ENCODE measurements around the gene PNMT. TPM values are rescaled to one million over a fixed set of nuclear protein-coding genes. Genes with fewer than 3 reads are reported as not detected.

Gene PNMT
- total and polyA plus RNA-seq, 2 of the 13 experiments (the other 11 are each of a cell fraction or from before 2014, with no cell fraction given) = 0.25 TPM; not detected in 1

DNA sequence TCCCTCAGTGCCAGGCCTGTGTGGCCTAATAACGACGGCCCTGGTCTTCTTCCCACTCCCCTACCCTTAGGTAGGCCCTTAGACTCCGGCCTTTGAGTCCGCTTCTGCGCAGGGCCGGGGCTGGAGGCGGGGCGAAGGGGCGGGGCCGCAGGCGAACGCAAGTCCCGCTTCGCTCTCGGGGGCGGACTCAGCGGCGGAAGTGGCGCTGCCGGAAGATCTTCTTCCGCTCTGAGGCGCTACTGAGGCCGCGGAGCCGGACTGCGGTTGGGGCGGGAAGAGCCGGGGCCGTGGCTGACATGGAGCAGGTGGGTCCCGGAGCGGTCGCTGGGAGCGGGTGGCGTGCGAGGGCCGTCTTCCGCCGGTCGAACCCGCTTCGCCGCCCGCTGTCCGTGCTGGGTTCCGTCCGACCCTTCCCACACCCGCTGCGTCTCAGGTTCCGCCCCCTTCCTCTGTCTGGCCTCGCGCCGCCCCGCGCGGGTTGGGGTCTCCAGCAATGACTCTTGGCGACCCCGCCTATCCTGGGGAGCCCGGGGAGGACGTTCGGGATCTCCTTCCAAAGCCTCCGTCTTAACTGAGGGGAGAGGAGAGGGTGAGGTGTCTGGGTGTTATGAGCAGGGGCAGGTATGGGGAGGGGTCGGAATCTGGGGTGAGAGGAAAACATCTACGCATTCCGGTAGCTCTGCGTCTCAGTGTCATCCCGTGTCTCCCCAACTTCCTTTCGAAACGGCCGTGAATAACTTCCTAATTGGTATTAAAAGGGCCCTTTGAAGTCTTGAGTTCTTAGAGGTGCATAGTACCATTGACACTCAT lies 31.1 kb upstream of the PNMT start, which contains the start of gene STARD3 (continued):
- TF ChIP-seq, protein P1, sequence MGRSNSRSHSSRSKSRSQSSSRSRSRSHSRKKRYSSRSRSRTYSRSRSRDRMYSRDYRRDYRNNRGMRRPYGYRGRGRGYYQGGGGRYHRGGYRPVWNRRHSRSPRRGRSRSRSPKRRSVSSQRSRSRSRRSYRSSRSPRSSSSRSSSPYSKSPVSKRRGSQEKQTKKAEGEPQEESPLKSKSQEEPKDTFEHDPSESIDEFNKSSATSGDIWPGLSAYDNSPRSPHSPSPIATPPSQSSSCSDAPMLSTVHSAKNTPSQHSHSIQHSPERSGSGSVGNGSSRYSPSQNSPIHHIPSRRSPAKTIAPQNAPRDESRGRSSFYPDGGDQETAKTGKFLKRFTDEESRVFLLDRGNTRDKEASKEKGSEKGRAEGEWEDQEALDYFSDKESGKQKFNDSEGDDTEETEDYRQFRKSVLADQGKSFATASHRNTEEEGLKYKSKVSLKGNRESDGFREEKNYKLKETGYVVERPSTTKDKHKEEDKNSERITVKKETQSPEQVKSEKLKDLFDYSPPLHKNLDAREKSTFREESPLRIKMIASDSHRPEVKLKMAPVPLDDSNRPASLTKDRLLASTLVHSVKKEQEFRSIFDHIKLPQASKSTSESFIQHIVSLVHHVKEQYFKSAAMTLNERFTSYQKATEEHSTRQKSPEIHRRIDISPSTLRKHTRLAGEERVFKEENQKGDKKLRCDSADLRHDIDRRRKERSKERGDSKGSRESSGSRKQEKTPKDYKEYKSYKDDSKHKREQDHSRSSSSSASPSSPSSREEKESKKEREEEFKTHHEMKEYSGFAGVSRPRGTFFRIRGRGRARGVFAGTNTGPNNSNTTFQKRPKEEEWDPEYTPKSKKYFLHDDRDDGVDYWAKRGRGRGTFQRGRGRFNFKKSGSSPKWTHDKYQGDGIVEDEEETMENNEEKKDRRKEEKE (IDR thresholded peaks at IDR 0.05) = no peak
- TF ChIP-seq TOE1 (CRISPR knock-in tag; IDR thresholded peaks at IDR 0.05) = no peak
- TF ChIP-seq ZNF530 (CRISPR knock-in tag; IDR thresholded peaks at IDR 0.05; ENCODE audit: low read depth) = no peak
- TF ChIP-seq ZNF605 (CRISPR knock-in tag; IDR thresholded peaks at IDR 0.05) = peak; percentile 71
- TF ChIP-seq TBX2 (CRISPR knock-in tag; IDR thresholded peaks at IDR 0.05; ENCODE audit: borderline replicate concordance) = peak; percentile 78
- TF ChIP-seq, protein P2, sequence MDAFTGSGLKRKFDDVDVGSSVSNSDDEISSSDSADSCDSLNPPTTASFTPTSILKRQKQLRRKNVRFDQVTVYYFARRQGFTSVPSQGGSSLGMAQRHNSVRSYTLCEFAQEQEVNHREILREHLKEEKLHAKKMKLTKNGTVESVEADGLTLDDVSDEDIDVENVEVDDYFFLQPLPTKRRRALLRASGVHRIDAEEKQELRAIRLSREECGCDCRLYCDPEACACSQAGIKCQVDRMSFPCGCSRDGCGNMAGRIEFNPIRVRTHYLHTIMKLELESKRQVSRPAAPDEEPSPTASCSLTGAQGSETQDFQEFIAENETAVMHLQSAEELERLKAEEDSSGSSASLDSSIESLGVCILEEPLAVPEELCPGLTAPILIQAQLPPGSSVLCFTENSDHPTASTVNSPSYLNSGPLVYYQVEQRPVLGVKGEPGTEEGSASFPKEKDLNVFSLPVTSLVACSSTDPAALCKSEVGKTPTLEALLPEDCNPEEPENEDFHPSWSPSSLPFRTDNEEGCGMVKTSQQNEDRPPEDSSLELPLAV (CRISPR knock-in tag; conservative IDR thresholded peaks at IDR 0.05; ENCODE audit: low read depth) = no peak
- TF ChIP-seq ZFP36 (IDR thresholded peaks at IDR 0.05; ENCODE audit: borderline replicate concordance, low read depth, low read length, partially characterized antibody) = no peak
- TF ChIP-seq PPARG (CRISPR knock-in tag; conservative IDR thresholded peaks at IDR 0.05) = peak; percentile 46; the same call in 1 of the 2 replicates
- 0 out of 2 replicates have a peak, but pooled peaks have one; percentile 15 for TF ChIP-seq FOXJ3 (CRISPR knock-in tag; IDR thresholded peaks at IDR 0.05; ENCODE audit: borderline replicate concordance)
- no peak for TF ChIP-seq ZNF75D (CRISPR knock-in tag; IDR thresholded peaks at IDR 0.05; ENCODE audit: borderline replicate concordance)
- no peak for TF ChIP-seq RBM22 (optimal IDR thresholded peaks at IDR 0.05; ENCODE audit: low read length)
- TF ChIP-seq, protein P3, sequence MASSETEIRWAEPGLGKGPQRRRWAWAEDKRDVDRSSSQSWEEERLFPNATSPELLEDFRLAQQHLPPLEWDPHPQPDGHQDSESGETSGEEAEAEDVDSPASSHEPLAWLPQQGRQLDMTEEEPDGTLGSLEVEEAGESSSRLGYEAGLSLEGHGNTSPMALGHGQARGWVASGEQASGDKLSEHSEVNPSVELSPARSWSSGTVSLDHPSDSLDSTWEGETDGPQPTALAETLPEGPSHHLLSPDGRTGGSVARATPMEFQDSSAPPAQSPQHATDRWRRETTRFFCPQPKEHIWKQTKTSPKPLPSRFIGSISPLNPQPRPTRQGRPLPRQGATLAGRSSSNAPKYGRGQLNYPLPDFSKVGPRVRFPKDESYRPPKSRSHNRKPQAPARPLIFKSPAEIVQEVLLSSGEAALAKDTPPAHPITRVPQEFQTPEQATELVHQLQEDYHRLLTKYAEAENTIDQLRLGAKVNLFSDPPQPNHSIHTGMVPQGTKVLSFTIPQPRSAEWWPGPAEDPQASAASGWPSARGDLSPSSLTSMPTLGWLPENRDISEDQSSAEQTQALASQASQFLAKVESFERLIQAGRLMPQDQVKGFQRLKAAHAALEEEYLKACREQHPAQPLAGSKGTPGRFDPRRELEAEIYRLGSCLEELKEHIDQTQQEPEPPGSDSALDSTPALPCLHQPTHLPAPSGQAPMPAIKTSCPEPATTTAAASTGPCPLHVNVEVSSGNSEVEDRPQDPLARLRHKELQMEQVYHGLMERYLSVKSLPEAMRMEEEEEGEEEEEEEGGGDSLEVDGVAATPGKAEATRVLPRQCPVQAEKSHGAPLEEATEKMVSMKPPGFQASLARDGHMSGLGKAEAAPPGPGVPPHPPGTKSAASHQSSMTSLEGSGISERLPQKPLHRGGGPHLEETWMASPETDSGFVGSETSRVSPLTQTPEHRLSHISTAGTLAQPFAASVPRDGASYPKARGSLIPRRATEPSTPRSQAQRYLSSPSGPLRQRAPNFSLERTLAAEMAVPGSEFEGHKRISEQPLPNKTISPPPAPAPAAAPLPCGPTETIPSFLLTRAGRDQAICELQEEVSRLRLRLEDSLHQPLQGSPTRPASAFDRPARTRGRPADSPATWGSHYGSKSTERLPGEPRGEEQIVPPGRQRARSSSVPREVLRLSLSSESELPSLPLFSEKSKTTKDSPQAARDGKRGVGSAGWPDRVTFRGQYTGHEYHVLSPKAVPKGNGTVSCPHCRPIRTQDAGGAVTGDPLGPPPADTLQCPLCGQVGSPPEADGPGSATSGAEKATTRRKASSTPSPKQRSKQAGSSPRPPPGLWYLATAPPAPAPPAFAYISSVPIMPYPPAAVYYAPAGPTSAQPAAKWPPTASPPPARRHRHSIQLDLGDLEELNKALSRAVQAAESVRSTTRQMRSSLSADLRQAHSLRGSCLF (CRISPR knock-in tag; IDR thresholded peaks at IDR 0.05; ENCODE audit: borderline replicate concordance) = 0 out of 2 replicates have a peak, but pooled peaks have one; percentile 17
- TF ChIP-seq SMAD3 (CRISPR knock-in tag; IDR thresholded peaks at IDR 0.05) = peak; percentile 67
- TF ChIP-seq, protein P4, sequence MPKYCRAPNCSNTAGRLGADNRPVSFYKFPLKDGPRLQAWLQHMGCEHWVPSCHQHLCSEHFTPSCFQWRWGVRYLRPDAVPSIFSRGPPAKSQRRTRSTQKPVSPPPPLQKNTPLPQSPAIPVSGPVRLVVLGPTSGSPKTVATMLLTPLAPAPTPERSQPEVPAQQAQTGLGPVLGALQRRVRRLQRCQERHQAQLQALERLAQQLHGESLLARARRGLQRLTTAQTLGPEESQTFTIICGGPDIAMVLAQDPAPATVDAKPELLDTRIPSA (CRISPR knock-in tag; IDR thresholded peaks at IDR 0.05; ENCODE audit: borderline replicate concordance) = no peak; the same call in 1 of the 2 replicates
- TF ChIP-seq NPAS2 (CRISPR knock-in tag; IDR thresholded peaks at IDR 0.05; ENCODE audit: borderline replicate concordance) = no peak
- TF ChIP-seq, protein P5, sequence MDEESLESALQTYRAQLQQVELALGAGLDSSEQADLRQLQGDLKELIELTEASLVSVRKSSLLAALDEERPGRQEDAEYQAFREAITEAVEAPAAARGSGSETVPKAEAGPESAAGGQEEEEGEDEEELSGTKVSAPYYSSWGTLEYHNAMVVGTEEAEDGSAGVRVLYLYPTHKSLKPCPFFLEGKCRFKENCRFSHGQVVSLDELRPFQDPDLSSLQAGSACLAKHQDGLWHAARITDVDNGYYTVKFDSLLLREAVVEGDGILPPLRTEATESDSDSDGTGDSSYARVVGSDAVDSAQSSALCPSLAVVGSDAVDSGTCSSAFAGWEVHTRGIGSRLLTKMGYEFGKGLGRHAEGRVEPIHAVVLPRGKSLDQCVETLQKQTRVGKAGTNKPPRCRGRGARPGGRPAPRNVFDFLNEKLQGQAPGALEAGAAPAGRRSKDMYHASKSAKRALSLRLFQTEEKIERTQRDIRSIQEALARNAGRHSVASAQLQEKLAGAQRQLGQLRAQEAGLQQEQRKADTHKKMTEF (CRISPR knock-in tag; IDR thresholded peaks at IDR 0.05) = peak; percentile 87
